ENCODE results near the gene MOB3B. TPM values are rescaled to one million over a fixed set of nuclear protein-coding genes. Genes with fewer than 3 reads are reported as not detected.
A peak's percentile ranks its signal among the peaks of the same experiment; 100 is the strongest.

Gene MOB3B
- total RNA-seq, 1 experiment from 2014 or later = 0.03 TPM

DNA sequence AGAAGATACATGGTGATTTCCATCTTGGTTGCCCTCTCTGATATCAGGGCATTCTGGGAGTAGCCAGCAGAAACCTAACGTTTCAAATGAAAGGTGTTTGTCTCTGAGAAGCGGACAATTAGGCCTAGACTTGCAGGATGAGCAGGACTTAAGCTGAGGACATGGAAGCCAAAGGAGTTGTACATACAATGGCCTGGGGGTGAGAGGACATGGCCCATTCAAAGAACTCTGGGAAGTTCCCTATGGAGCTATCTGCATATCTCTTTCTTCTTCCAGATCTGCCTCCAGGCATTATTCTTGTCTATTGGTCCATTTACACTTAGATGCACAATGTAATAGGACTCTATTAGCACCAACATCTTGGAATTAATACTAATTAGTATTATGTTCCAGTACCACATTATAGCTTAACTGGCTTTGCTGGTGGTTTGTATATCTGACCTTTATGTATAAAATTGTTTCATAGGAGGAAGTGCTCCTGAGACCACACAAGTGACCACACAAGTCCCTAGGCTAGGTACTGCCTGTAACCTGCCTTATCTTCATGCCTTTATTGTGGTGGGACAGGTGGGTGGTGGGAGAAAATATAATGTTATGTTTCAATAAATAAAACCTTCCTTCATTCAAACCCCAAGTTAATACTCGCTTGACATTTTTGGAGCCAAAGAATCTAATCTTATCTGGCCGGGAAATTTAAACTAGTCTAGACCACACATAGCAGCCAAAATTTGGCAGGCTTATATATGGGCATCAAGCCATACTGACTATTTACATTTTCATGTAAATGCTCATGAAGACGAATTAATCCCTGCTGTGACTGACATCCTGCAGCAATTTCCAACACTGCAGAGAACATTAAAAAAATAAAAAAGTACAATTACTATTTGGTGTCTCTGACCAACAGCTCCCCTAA, 180.6 kb downstream of the MOB3B start:
- no peak for DNase-seq (ENCODE audit: low read depth)
- in situ Hi-C loops (cut with HindIII; ENCODE audit: low pct_unique_long_range_greater_than_20kb, low sequenced_read_pairs) = no loop called here

DNA sequence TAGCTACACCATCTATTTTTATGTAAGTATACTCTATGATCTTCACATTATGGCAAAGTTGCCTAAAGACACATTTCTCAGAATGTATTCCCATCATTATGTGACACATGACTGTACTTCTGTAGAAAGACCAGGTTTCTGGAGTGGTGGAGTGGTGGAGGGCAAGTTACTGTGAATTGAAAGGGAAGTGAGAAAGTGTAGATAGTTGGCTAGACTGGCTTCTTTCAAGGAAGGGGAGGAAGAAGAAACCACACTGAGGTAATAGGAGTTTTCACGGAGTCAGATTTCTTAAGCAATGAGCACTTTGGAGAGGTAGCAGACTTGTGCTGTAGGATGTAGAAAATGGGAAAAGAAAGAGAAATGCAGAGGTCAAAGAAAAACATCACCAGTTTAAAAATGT, 181.7 kb downstream of the MOB3B start:
- in situ Hi-C loops (cut with HindIII; ENCODE audit: low pct_unique_long_range_greater_than_20kb, low sequenced_read_pairs) = no loop called here
- no peak for DNase-seq (ENCODE audit: low read depth)

DNA sequence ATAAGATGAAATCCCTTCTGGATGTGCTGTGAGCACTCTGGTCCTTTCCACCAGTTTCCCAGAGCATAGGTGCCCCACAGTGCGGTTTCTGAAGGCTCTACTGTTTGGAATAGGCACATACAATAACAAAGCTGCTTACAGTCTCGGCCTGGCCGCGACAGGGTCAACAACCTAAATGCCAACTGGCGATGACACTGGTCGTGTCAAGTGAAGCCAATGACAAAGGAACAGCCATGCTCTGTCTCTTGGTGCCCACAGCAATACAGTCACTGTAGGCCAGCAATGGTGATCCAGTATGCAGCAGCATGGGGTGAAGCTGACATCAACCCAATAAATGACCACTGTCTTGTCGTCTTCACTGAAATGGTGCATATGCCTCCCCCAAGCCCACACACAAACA, 184.8 kb downstream of the MOB3B start:
- in situ Hi-C loops (cut with HindIII; ENCODE audit: low pct_unique_long_range_greater_than_20kb, low sequenced_read_pairs) = no loop called here
- no peak for DNase-seq (ENCODE audit: low read depth)

DNA sequence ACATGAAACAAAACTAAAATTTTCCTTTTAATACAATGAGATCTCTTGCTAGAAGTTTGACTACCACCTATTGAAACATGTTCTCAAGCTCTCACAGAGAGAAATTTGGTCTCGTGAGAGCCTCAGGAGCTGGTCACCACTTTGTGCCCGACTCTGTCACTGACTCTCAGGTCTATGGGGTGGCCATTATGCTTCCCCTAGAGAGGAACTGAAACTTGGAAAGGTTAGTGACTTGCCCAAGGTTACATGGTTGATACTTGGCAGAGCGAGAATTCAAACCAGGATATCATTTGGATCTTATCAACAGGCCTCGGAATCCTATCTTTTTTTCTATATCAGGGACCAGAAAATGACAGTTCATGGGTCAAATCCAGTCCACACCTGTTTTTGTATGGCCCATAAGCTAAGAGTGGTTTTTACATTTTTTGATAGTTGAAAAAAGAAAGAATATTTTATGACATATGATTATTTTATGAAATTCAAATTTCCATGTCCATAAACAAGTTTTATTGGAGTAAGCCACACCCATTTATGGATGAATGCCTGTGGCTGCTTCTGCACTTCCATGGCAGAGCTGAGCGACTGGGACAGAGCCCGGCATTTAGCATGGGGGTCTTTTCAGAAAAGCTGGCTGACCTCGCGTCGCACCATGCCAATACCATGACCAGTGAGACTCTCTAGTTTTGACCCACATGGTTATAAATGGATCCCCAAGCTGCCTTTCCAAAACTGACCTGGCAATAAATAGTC, 187.9 kb downstream of the MOB3B start:
- in situ Hi-C loops (cut with HindIII; ENCODE audit: low pct_unique_long_range_greater_than_20kb, low sequenced_read_pairs) = no loop called here
- no peak for DNase-seq (ENCODE audit: low read depth)

DNA sequence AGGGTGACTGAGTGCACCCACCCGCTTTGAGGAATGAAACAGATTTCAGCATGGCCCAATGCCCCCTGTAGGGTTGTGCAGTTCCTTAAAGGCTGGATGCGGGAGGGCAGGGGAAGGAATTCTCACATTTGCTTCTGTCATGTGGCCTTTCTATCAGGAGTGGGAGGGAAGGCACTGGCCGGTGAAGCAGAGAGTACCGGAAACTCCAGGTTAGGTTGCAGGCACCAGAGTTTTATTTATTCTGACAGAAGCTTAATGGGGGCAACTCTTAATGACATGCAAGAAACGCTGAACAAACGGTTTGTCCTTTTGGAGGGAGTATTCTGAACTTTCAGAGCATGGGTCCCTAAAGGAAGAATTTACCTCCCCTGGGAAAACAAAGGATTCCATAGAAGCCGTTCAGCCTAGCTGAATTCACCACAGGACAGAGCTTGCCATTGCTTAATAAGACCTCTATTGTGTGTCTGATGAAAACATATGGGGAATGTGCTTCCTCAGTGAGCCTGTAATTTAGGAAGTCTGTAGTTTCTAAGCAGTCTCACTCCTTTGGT, 188.6 kb downstream of the MOB3B start:
- DNase-seq (ENCODE audit: low read depth) = no peak
- in situ Hi-C loops (cut with HindIII; ENCODE audit: low pct_unique_long_range_greater_than_20kb, low sequenced_read_pairs) = no loop called here

DNA sequence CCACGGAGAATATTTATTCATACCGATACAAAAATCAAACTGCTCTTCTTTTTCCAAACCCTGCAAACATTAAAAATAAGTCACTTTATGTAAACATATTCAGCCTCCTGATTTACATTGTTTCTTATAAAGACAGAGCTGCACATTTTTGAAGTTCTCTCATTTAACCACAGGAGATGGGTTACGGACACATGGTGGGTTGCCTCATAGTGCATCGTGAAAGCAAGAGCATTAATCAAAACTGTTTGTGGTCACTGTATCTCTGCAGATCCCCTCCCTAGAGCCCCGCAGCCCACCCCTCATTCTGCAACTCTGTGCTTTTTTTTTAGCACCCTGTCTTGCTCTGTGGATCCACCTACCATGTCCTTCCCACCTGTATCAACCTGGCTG, 189.3 kb downstream of the MOB3B start:
- no peak for DNase-seq (ENCODE audit: low read depth)
- in situ Hi-C loops (cut with HindIII; ENCODE audit: low pct_unique_long_range_greater_than_20kb, low sequenced_read_pairs) = no loop called here

DNA sequence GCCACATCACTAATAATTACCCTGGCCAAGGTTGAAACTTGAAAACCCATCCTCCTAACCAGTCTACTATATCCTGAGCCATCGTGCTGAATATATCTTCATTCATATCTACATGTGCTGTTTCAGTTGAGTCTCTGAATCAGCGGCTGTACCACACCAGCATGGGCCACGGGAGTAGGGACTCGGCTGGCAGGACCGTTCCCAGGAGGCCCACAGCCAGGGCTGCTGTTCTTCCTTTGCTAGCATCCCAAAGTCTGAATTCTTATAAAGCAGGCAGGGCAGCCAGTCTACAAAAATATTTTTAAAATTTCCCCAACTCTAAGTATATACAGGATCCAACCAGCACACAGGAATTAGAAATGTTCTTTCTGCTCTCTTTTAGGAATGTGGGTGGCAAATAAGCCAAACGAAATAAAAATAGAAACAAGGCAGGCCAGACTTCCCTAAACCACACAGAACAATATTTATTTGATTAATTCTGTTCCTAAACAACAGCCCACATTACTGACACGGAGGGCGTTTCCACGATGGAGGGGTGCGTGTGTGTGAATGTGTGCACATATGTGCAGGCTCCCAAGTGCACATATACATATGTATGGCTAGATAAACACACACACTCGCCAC, 189.8 kb downstream of the MOB3B start:
- in situ Hi-C loops (cut with HindIII; ENCODE audit: low pct_unique_long_range_greater_than_20kb, low sequenced_read_pairs) = no loop called here
- DNase-seq (ENCODE audit: low read depth) = no peak

DNA sequence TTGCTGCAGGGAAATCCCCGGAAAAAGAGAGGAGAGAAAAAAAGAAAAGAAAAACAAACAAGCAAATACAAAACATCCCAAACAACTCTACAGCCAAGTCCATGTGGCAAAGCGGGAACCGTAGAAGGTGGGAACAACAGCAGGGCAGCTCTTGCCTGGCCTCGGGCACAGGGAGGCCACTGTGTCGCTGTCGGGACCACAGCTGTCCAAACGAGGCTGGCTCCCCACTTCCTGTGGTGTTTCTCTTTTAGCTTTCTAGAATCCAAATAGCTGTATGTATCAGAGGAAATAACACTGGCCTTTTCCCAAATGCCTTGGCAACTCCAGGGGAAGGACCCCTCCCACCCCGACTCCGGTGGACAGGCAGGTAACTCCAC, 191.1 kb downstream of the MOB3B start:
- DNase-seq (ENCODE audit: low read depth) = no peak
- in situ Hi-C loops (cut with HindIII; ENCODE audit: low pct_unique_long_range_greater_than_20kb, low sequenced_read_pairs) = no loop called here

DNA sequence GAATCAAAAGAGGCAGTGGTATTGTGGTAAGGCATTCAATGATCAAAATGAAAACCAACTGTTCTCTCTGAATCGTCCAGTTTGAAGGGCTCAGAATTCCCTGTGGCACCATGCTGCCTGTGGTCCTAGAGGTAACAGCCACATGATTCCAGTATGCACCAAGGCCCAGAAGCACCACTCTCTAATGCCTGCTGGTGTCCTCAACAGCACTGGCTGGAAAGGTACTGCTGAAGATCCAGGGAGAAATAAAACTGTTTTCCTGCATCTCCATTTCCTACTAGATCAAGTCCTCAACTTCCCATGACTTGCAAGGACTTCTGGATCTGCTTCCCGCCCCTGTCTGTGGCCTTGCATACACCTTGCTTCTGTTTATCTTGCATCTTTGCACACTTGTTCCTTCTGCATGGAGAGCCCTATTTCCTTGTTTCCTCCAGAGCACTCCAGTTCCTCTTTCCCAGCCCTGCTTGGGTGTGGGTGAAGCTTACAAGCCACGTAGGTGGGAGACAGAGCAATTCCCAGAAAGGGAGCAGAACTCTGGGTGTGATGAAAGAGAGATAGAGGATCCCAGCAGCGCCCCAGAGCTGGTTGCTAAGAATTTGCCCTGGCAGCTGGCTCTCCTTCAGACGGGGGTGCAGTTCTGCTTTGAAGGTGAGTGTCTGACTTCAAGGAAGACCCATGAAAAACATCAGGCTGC, 191.6 kb downstream of the MOB3B start:
- in situ Hi-C loops (cut with HindIII; ENCODE audit: low pct_unique_long_range_greater_than_20kb, low sequenced_read_pairs) = no loop called here
- DNase-seq (ENCODE audit: low read depth) = no peak

DNA sequence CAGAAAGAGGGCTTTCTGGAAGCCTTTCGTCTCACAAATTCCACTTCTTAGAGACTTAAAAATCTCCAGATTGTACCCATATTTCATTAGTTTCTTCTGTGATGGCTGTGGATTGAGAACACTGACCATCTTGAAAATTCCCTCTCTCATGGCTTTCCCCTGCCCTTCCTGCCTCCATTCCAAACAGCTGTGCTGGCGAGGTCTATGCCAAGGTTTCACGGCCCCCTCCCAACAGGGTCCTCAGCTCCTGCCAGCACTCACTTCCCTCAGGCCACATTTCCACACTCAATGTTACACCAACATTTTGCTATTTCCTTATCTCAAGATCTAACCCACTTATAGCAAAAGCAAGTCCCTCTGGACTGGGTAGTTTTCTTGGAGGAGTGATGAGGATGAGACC, 192.4 kb downstream of the MOB3B start:
- in situ Hi-C loops (cut with HindIII; ENCODE audit: low pct_unique_long_range_greater_than_20kb, low sequenced_read_pairs) = no loop called here
- DNase-seq (ENCODE audit: low read depth) = no peak

DNA sequence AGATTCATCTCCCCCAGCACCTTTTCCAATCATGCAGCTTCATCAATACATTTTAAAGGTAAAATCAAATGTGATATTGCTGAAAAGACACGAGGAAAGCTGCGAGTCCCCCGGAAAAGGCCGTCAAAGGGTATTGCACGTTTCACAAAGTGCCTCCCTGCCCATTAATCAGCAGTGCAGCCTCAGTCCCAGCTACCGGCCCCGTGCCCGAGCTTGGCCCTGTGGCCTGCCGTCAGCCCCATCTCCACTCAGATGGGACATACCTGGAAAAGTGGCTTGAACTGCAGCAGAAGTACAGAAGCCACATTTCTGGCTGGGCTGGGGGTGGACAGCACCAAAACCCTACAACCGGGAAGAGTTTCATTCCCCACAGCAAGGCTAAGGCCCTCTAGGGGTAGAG, 192.8 kb downstream of the MOB3B start:
- DNase-seq (ENCODE audit: low read depth) = no peak
- in situ Hi-C loops (cut with HindIII; ENCODE audit: low pct_unique_long_range_greater_than_20kb, low sequenced_read_pairs) = no loop called here

DNA sequence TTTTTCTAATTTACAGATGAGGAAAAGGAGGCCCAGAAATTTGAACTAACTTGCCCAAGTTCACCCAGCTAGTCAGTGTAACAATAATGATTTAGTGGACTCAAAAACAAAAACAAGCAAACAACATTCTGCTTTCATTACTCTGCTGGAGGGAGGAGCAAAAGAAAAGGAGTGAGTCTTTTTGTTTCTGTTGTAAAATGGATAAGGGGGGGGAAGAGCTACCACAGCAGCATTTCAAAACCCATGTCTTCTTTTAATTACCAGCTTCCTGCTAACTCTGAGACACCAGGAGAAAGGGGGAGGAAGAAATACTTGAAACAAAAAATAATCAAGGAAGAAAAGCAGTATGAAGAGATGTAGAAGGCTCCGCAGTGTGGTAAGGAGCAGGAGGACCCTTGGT, 193.5 kb downstream of the MOB3B start:
- DNase-seq (ENCODE audit: low read depth) = no peak
- in situ Hi-C loops (cut with HindIII; ENCODE audit: low pct_unique_long_range_greater_than_20kb, low sequenced_read_pairs) = no loop called here

DNA sequence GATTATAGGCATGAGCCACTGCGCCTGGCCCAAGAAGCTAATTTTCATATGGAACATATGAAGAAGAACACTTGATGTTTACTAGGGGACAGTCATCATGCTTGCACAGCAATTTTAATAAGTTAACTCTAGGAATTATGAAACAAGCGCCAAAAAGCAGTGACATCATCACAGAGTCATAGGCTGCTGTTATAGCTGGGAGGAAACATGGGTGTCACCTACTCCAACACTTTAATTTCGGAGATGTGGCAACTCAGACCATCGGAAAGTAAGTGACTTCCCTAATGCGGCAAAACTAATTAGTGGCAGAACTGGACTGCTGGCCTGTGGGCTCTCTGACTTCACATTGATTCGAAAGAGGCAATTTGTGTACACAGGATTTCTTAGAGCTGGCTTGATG, 194.5 kb downstream of the MOB3B start:
- in situ Hi-C loops (cut with HindIII; ENCODE audit: low pct_unique_long_range_greater_than_20kb, low sequenced_read_pairs) = no loop called here

DNA sequence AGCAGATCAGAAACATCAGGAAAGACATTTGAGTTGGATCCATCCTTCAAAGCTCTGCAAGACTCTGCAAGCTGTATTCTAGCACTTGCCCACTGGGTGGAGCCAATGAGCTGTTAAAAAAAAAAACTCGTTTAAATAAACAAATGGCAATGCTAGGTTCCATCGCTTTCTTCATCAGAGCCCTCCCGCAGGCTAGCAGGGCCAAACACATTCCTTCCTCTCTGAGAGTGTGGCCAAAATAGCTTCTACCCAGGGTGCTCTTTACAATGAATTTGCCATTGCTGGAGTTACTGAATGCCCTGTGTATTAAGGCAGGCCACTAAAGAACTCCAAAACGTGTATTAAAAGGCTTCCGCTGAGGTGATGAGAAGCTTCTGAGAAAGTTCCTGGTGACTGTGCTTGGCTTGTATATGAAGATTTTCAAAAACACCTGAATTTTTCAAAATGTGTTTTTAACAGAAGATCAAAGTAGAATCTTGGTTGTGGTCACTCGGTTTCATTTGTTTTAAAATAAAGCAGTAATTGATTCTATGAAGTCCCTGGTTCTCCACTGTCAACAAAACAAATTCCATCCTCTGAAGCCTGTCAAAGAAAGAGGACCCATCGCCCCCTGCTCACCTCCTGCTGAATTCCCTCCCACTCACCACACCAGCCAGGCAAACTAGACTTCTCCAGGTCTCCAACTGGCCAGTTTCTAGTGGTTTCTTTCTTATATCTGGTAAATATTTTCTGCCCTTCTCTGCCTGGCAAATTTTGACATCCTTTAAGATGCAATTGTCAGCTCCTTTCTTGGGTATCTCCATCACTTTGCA, 196.2 kb downstream of the MOB3B start:
- in situ Hi-C loops (cut with HindIII; ENCODE audit: low pct_unique_long_range_greater_than_20kb, low sequenced_read_pairs) = no loop called here
- DNase-seq (ENCODE audit: low read depth) = peak; percentile 54

More for the DNA sequence above, 194.5 kb downstream of the MOB3B start:
- no peak for DNase-seq (ENCODE audit: low read depth)

DNA sequence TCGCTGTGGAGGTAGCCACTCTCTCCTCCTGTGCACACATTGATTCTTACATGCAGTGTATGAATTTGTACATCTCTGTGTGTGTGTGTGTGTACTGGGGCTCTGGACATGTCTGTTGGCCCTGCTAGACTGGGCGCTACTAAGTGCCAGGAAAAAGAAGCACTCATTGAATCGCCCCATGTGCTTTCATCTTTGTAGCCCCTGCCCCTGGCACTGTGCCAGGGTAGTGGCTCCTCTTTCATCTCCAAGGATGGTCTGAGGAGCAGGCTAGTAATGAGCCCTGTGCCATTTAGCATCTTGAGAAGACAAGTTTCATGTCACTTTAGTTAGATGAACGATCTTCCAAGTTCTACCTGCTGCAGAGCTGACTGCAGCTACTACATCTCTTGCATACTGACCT, 198.2 kb downstream of the MOB3B start:
- in situ Hi-C loops (cut with HindIII; ENCODE audit: low pct_unique_long_range_greater_than_20kb, low sequenced_read_pairs) = no loop called here
- DNase-seq (ENCODE audit: low read depth) = no peak

DNA sequence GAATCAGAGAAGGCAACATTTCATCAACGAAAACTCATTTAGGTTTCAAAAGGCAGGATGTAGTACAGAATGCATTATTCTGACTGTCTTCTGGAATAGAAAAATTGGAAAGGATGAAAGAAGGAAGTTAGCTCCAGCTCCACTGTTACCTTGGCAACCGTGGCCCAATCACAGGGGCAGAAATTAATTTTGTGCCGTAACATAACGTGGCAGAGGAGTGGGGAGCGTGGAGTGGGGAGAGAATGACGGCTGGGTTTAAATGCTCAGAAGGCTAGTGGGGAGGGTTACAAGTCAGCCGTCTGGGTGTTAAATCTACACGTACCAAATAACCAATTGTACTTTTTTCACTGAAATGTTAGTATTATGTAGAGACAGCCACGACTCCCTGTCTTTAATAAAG, 200.3 kb downstream of the MOB3B start:
- DNase-seq (ENCODE audit: low read depth) = no peak
- in situ Hi-C loops (cut with HindIII; ENCODE audit: low pct_unique_long_range_greater_than_20kb, low sequenced_read_pairs) = no loop called here

DNA sequence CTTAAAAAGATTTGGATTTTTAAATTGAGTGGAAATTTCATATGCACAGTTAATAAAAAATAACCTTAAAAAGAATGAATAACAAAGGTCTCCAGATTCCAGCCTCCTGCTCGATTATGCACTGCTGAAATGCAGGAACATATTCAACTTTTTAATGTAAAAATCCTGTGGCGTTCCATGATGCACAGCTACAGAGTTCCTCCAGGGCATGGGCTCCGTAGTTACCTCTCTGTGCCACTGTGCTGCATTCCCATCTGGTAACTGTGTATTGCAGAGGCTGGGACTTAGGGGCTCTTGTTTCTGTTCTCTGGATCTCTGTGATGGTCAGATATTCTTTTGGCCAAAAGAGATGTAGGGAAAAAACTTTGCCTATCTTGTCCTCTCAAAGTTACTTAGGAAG, 201.1 kb downstream of the MOB3B start:
- in situ Hi-C loops (cut with HindIII; ENCODE audit: low pct_unique_long_range_greater_than_20kb, low sequenced_read_pairs) = no loop called here
- DNase-seq (ENCODE audit: low read depth) = no peak

DNA sequence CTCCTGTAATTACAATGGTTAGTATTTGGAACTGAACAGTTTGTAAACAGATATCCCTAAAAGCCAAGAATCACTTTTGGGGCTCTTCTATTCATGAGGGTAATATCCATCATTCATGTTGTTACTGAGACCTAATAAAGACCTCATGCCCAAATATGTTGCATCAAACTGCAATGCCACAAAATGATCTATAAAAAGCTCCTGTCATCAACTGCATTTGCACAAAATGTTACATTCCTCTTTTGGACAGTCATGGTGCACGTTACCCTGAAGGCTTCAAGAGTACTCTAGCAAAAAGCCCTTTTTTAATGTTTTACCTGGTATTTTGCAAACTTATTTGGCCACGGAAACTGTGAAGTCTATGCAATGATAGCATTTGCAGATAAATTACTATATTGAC, 218.4 kb downstream of the MOB3B start:
- DNase-seq (ENCODE audit: low read depth) = no peak
- in situ Hi-C loops (cut with HindIII; ENCODE audit: low pct_unique_long_range_greater_than_20kb, low sequenced_read_pairs) = no loop called here
